GM21381 (cell line): ENCODE measurements around the gene SENP7.
"Not testable (repeated sequence)": the region's sequence is repeated elsewhere in the genome, so short reads cannot be mapped to it uniquely, and the experiment has no call there.

Experiments
- ATAC-seq: cut with Tn5 transposase; IDR thresholded peaks from one replicate; pipeline ENCODE4 v1.9.1; 2021; ENCODE audit warnings: mild to moderate bottlenecking, moderate library complexity; ENCODE audit not compliant: unreplicated experiment

The SENP7 gene

DNA sequence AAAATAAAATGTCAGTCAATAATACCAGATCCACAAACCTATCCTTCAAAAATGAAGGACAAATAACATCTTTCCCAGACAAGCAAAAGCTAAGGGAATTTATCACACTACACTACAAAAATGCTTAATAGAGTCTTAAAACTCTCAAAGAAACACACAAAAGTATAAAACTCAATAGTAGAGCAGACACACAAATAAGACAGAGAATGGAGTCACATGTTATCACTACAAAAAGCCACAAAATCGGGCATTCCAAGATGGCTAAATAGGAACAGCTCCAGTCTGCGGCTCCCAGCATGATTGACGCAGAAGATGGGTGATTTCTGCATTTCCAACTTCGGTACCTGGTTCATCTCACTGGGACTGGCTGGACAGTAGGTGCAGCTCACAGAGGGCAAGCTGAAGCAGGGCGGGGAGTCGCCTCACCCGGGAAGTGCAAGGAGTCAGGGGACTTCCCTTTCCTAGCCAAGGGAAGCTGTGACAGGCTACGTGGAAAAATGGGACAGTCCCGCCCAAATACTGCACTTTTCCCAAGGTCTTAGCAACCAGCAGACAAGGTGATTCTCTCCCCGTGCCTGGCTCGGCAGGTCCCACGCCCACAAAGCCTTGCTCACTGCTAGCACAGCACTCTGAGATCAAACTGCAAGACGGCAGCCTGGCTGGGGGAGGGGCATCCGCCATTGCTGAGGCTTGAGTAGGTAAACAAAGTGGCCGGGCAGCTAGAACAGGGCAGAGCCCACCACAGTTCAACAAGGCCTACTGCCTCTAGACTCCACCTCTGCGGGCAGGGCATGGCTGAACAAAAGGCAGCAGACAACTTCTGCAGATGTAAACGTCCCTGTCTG, 46.3 kb downstream of the SENP7 start:
- ATAC-seq, result no peak

DNA sequence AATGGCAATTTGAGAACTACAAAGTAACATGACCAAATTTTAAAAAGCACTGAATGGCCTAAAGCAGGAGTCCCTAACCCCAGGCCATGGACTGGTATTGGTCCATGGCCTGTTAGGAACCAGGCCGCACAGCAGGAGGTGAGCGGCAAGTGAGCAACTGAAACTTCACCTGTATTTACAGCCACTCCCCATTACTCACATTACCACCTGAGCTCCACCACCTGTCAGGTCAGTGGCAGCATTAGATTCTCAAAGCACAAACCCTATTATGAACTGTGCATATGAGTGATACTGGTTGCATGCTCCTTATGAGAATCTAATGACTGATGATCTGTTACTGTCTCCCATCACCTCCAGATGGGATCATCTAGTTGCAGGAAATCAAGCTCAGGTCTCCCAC, 48.8 kb downstream of the SENP7 start:
- ATAC-seq, result no peak

DNA sequence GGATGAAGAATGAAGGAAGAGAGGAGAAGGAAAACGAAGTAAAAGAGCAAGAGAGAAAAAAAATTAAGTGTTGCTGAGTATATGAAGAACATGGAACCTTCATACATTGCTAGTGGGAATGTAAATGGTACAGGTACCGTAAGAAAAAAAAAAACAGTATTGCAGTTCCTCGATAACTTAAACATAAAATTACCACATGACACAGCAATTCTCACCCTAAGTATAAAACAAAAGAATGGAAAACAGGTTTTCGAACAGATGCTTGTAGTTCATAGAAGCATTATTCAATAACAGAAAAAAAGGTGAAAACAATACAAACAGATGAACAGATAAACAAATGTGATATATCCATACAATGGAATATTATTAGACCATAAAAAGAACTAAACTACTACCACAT, 51.6 kb downstream of the SENP7 start:
- no peak for ATAC-seq

- ATAC-seq, result no peak
Observed at GRCh38 chr3:101458387-101458786, 54.6 kb downstream of the SENP7 start.

GRCh38 chr3:101454629-101455028, 58.4 kb downstream of the SENP7 start:
- ATAC-seq, result no peak

GRCh38 chr3:101453961-101454360, 59.1 kb downstream of the SENP7 start:
- ATAC-seq, result no peak

- ATAC-seq, result not testable (repeated sequence)
Observed at GRCh38 chr3:101438641-101439040, 74.4 kb downstream of the SENP7 start.

DNA sequence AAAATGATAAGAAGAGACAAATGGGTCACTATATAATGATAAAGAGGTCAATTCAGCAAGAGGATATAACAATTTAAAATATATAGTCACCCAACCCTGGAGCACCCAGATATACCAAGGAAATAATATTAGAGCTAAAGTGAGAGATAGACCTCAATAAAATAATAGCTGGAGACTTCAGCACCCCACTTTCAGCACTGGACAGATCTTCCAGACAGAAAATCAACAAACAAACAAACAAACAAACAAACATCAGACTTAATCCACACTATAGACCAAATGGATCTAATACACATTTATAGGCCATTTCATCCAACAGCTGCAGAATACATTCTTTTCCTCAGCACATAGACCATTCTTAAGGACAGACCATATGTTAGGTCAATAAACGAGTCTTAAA, 79.4 kb downstream of the SENP7 start:
- no peak for ATAC-seq

DNA sequence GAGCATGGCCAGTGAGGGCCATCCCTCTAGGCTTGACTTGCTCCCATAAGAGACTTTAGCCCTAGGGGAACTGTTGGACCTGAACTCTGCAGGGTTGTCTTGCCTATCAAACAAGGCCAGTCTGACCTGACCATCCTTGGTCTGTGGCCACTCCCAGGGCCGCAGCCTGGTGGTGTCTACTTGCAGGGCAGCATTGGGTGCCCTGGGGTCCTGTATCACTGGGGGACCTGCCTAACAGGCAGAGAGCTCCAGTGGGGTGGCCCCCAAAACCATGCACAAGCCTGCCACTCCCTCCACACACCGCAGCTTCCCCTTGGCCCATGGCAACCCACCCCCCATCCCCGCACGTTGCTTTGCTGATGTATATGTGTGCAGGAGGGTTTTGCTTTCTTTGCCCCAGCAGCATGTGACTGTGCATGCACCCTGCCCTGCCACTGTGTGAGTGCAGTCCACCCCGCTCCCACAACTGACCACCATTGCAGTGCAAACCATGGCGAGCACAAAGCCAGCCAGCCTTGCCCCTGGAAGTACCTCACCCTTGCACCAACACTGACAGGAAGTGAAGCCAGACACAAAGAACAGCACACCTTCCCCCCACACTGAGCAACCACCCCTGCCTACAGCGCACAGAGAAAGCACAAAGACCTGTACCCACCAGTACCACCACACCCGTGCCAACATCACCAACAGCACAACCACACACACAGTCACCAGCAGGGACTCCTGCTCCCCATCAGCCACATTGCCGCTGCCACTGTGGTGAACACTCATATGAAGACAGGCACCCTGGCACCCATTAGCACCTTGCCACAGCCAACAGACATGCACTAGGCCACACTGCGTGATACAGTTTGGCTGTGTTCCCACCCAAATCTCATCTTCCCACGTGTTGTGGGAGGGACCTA, 88.8 kb downstream of the SENP7 start:
- no peak for ATAC-seq

DNA sequence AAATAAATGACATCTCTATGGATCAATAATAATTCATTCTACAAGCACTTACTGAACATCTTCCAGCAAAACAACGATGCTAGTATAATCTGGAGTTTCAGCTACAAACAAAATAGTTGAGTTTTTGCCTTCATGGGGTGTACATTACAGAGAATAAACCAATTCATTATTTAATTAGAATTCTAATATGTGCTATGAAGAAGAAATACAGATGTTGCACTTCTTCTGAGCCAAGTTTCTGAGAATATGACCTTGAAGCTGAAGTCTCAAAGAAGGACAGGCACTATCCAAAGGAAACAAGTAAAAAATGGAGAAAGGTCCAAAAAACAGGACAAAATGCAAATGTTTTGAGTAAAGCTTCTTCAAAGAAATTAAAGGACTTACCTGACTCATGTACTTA, 94.2 kb downstream of the SENP7 start:
- no peak for ATAC-seq

DNA sequence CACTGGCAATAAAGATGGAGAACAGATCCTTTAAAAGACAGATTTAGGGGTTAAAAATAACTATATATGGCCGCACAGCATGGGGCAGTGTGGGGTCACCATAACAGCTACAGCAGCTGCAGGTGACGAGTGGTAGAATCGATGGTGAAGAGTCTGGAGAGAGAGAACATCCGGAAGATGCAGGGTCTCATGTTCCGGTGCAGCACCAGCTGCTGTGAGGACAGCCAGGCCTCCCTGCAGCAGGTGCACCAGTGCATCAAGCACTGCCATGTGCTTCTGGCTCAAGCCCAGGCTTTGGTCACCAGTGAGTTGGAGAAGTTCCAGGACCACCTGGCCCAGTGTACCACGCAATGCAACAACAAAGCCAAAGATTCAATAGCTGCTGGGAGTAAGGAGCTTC, 98.9 kb downstream of the SENP7 start:
- no peak for ATAC-seq

DNA sequence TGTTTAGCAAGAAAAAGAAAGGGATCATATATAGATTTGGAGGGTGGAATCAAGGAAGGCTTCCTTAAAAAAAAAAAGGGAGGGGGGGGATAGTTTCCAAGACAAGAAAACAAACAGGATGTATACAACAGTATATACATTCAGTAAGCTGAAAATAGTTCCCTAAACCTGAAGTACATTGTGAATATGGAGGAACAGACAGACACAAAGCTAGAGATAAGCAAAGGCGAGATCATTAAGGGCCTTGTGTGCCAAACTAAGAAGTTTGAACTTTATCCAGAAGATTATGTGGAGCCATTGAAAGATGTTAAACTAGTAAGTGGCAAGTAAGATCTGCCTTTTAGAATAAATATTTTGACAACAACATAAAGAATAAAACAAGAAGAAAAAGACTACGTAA, 99.4 kb downstream of the SENP7 start:
- ATAC-seq, result no peak

DNA sequence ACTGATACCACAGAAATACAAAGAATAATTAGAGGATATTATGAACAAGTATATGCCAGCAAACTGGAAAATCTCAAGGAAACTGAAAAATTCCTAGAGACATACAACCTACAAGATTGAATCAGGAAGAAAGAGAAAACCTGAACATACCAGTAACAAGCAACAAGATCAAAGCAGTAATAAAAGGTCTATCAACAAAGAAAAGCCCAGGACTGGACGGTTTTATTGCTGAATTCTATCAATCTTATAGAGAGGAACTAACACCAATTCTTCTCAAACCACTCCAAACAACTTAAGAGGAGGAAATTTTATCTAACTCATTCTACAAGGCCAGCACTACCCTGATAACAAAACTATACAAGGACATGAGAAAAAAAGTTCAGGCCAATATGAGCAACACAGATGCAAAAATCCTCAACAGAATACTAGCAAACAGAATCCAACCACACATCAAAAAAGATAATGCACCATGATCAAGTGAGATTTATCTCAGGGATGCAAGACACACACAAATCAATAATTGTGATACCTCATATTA, 121.5 kb downstream of the SENP7 start:
- no peak for ATAC-seq

DNA sequence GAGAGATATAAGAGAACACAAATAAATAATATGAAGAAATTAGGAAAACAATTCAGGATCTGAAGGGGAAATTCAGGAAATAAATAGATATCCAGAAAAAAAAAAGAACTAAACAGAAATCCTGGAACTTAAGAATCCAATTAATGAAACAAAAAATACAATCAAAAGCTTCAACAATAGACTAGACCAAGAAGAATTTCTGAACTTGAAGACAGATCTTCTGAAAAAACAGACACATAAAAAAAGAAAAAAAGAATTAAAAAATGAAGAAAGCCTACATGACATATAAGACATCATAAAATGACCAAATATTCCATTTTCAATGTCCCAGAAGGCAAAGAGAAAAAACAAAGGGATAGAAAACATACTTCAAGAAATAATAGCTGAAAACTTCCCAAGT, 124.3 kb downstream of the SENP7 start:
- no peak for ATAC-seq

DNA sequence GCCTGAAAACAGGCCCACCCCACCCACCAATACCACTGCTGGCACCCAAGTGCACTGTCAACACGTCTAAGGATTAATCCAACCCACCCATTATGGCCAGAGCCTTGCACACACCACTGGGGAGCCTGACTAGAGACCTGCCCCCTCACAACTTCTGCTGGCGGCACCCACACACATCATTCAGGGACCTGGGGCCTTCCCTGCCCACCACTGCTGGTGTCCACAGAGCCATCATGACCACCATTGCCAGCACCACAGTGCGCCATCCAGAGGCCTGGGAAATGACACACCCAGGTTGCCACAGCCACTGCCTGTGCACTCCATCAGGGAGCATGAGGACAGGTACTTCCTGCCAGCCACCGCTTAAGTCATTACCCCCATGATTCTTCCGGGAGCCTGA, 125.7 kb downstream of the SENP7 start:
- no peak for ATAC-seq

GRCh38 chr3:101384426-101384825, 128.6 kb downstream of the SENP7 start:
- ATAC-seq, result no peak

GRCh38 chr3:101383656-101384055, 129.4 kb downstream of the SENP7 start:
- no peak for ATAC-seq

DNA sequence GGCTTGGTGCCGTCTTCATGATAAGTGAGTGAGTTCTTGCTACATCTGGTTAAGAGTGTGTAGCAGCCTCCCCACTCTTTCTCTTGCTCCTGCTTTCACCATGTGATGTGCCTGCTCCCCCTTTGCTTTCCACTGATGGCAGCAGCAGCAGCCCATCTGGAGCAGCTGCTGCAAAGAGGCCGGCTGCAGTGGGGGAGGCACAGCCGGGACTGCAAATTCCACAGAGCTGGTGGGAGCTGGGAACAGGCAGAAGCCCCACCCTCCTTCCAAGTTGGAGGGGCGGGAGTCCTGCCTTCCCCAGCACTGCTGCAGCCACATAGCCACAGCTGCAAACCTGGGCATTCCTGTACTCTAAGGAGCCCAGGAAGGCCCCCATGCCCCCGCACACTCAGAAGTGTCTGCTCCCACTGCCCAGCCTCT, 129.8 kb downstream of the SENP7 start:
- ATAC-seq, result no peak

DNA sequence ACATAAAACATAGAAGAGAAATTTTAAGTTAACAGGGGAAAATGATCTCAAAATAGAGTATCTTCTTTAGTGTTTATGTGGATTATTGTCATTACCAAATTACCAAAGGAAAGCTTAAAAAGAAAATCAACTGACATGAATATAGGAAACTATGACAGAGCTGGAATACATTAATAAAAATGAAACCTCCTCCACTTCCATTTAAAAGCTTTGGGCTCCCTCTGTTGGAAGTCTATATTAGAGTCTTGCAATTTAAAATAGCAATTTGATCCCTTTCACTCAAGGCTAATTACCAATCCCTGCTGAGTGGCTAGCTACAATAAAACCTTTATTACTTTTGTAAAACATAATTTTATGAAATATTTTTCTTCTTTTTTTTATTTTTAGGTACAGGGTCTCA, 131.2 kb downstream of the SENP7 start:
- no peak for ATAC-seq

DNA sequence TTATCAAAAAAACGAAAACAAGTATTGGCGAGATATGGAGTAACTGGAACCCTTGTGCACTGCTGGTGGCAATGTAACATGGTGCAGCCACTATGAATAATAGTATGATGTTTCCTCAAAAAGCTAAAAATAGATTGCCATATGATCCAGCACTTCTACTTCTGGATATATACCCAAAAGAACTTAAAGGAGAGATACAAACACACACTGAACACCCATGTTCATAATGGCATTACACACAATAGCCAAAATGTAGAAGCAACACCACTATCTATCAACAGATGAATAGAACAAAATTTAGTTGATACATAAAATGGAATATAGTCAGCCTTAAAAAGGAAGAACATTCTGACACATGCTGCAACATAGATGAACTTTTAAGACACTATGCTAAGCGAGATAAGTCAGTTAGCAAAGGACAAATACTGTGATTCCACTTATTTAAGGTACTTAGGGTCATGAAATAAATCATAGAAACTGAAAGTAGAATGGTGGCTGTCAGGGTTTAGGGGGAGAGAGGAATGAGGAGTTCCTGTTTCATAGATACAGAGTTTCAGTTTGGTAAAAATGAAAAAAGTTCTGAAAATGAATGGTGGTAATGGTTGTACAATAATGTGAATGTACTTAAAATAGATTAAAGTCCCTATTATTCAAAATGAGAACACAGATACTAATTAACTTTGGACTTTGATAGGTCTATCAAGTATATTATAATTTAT, 133.2 kb downstream of the SENP7 start:
- peak; percentile 94 for ATAC-seq

- no peak for ATAC-seq
Observed at GRCh38 chr3:101377796-101378195, 135.2 kb downstream of the SENP7 start.
